Posterior cingulate gyrus (tissue), 11 donors: ENCODE results near the gene PRB4.
"Not testable (repeated sequence)": the region's sequence is repeated elsewhere in the genome, so short reads cannot be mapped to it uniquely, and the experiment has no call there.

Experiments
- DNase-seq, 10 donors: peaks; one replicate each; pipeline versions ENCODE4 v3.0.0 to v3.0.0-alpha.2; 2020 to 2021; ENCODE audit warnings: mixed read lengths in 3 of 10
- intact Hi-C: fragments of 100-400 bp; cut with DNase I; formaldehyde crosslinking; loops from one replicate; pipeline ENCODE4 v1.15.1; 2023

Gene PRB4

DNA sequence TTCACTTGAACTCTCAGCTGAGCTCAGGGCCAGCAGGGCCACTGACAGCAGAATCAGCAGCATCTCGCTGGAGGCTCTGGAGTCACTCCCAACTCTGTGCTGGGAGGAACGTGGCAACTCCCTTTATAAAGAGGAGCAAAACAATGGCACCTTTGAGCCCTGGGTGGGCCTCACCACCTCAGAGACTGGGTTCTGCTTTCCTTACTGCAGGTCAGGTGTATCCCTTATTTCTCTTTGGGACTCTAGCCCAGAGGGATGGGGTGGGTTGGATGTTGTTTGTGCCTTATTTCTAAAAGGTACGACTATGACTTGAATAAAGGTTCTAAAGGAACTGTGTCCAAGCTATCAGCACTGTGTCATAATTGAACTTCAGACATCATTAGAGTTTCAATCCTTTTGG is at the start of gene PRB4:
TSS of gene PRB4 (minus strand) at position 101 of the 400 bp plus-strand sequence. CDS start at position 63, 38 bp downstream.
- no peak for DNase-seq
- intact Hi-C loops = no loop called here

DNA sequence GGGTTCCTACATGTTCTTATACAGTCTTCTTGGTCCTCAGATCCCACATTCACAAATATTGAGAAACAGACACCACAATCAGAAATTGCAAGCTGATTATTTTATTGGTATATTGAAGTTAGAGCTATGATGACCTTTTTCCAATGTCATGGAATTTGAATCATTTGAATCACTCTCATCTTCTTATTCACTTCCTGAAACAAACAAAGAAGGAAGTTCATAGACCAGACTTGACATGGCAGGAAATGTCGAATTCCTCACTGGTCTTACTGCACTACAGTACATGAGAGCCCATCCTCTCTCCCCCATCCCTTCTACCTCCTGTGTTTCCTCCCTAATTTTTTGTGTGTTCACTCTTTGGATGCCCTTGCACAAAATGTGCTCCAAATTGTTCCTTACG is 41.5 kb upstream of the PRB4 start:
- DNase-seq, intact Hi-C loops: not testable (repeated sequence)

DNA sequence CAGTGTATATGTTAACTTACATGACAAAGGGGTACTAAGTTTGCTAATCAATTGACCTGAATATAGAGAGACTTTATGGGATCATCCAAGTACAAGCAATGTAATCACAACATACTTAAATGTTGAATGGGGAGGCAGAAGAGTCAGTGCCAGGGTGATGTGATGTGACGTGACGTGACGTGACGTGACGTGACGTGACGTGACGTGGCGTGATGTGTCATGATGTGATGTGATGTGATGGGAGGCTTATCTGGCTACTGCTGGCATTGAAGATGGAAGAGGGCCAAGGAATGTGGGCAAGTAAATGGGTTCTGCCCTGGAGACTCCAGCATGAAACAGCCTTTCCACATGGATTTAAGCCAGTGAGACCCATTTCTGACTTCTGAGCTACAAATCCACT is 38.2 kb upstream of the PRB4 start:
- DNase-seq = peak in 1 of 10 donors; percentile 67
- intact Hi-C loops = no loop called here

DNA sequence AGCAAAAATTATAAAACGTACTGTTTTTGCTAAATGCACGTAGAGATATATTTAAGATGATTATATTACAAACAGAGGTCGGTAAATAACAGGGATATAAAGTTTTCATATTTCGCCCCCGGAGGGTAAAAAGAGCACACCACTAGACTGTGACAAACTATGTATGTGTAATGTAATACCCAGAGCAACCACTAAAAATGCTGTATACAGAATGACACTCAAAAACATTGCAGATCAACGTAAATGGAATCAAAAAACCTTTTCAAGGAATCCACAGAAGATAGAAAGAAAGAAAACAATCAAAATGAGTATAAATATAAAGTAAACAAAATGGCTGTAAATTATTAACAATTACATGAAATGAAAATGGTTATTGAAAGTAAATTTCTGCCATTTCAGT is 37.6 kb upstream of the PRB4 start:
- intact Hi-C loops = no loop called here
- no peak for DNase-seq

DNA sequence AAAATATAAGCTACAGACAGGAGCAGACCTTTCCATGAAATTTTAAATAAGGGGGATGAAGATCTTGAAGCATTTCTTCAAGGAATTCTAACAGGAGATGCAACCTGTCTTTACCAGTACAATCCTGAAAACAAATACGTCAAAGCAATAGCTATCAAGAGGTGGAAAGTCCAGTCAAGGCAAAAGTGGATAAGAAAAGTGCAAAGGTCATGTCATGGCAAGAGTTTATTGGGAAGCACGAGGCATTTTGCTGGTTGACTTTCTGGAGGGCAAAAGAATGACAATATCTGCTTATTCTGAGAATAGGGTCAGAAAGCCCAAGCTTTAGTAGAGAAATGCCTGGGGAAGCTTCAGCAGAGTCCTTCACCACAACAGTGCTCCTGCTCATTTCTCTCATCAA is 34.3 kb upstream of the PRB4 start:
- intact Hi-C loops = no loop called here
- DNase-seq = no peak

DNA sequence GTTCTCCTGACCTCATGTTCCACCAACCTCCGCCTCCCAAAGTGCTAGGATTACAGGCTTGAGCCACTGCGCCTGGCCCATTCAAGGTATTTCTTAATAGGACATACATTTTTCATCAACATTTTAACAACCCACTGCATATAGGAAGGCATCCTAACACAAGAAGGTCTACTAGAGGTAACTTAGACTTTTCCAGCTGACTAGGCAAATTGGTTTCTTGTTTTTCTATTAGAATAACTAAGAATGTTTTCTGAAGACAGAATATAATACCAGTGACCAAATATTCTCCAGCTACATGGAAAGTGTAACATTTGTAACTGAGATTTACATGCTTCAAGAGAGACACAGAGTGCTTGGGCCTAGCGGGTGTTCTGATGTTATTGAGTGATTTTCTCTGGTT is 14.2 kb upstream of the PRB4 start:
- DNase-seq = no peak
- intact Hi-C loops = no loop called here

DNA sequence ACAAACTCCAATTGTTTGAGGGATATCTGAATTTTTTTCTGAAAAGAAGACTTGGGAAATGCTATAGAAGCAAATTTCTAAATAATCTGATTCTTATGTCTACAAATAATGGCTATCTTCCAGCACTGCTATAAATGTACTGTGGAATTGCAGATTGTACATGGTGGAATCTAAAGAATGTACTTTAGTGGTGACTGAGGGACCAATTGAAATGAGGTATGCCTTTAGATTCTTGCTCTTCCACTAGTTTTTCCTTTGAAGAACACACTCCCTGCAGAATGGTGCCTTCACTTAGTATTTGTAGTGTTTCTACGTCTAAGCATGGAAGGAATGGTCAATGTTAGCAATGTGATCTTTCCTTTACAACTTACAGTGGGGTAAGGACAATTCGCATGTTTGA is 11.7 kb upstream of the PRB4 start:
- DNase-seq = no peak
- intact Hi-C loops = no loop called here

DNA sequence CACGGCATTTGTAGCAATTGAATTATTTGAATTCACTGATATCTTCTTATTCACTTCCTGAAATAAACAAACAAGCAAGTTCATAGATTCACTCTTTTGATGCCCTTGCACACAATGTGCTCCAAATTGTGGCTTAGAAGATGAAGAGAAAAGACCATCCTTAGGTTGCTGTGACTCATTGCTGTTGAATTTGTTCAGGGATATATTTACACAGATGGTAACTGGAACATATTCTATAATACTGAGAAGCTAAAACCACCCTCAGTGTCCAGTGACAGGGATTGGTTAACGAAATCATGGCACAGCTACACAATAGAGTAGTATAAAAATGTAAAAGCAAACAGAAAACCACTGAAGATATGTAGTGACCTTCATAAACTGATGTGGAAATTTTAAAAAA is 3.1 kb downstream of the PRB4 start:
- no peak for DNase-seq
- intact Hi-C loops = no loop called here

DNA sequence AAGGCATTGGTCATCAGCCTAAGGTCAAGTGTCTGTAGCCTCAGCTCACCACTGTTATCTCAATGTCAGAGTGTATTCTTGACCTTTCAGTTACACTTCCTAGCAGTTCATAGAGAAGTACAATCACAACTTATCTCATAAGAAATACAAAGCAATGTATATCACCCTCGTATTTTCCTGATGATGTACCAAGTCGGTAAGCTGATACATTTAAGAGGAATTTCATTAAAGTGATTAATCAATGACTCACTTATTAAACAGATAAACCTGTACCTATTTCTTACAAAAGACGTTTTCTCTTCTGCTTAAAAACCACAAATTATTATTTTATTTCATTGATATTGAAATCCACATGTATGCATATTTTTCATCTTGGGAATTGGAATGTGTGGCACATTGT is 36.8 kb downstream of the PRB4 start:
- intact Hi-C loops = no loop called here
- no peak for DNase-seq

DNA sequence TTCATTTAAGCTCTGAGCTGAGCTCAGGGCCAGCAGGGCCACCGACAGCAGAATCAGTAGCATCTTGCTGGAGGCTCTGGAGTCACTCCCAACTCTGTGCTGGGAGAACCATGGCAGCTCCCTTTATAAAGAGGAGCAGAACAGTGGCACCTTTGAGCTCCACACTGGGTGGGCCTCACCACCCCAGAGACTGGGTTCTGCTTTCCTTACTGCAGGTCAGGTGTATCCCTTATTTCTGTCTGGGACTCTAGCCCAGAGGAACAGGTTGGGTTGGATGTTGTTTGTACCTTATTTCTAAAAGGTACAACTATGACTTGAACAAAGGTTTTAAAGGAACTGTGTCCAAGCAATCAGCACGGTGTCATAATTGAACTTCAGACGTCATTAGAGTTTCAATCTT is 40.6 kb downstream of the PRB4 start, which contains the start of gene PRB3:
TSS of gene PRB3 (minus strand) at position 101 of the 400 bp plus-strand sequence. CDS start at position 63, 38 bp downstream.
- intact Hi-C loops = no loop called here
- no peak for DNase-seq

DNA sequence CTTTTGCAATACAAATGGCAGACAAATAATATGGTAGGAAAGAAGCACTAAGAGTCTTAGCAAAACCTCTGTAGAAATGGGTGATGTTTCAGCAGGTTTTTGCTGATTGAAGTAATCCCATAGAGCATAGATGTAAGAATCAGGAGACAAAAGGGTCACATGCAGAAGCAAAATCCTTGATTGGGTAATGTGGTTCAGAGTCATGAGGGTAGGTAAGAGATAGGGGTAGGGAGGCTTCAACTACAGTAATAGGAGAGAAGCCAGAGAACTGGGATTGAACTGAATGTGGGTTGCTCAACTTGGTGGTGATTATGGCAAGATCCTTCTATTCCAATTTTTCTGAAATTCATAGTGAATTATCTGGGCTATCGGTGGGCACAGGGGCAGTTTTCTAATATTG is 45.7 kb downstream of the PRB4 start:
- intact Hi-C loops = no loop called here
- DNase-seq = no peak
